H1 (cell line): ENCODE data around the gene RETREG1. TPM values are rescaled to one million over a fixed set of nuclear protein-coding genes. Genes with fewer than 3 reads are reported as not detected.

Source experiments
- CTCF ChIA-PET: fragments of 300-600 bp; sonication (Branson Sonifier 250); formaldehyde crosslinking; loops from one replicate; lab custom pipeline; 2021; ENCODE audit not compliant: partially characterized antibody; lab: Charles Lee
- POLR2A ChIA-PET: fragments of 300-600 bp; sonication (Branson Sonifier 250); formaldehyde crosslinking; loops from one replicate; lab custom pipeline; 2021; ENCODE audit warnings: inconsistent platforms; ENCODE audit not compliant: partially characterized antibody; lab: Charles Lee
- DNase-seq, 2 experiments: peaks; one replicate each; pipeline versions ENCODE4 v3.0.0 to v3.0.0-alpha.2; 2010 to 2022; ENCODE audit warnings: low spot score in 2 of 2, low read depth in 1 of 2, mixed read lengths in 1 of 2
- FAIRE-seq: peaks from 2 replicates; lab custom pipeline; 2011; peaks lifted over from hg19 to GRCh38; lab: Jason Lieb, UNC
- H2AFZ ChIP-seq: 2 replicates; pipeline ENCODE4 v1.8.1; 2012; ENCODE audit warnings: low read length, inconsistent platforms
- H2AK5ac ChIP-seq: 2 replicates; pipeline ENCODE4 v1.6.1; 2013; ENCODE audit warnings: low read depth, low read length
- H2BK120ac ChIP-seq: replicated peaks from 2 replicates; pipeline ENCODE3; 2013; ENCODE audit warnings: low read depth, low read length, inconsistent platforms
- H2BK12ac ChIP-seq: 2 replicates; pipeline ENCODE4 v1.6.1; 2013; ENCODE audit warnings: low read depth, low read length
- H2BK15ac ChIP-seq: 2 replicates; pipeline ENCODE4 v1.6.1; 2013; ENCODE audit warnings: low read length
- H2BK20ac ChIP-seq: 2 replicates; pipeline ENCODE4 v1.6.1; 2013; ENCODE audit warnings: low read length
- H2BK5ac ChIP-seq: 2 replicates; pipeline ENCODE4 v1.6.1; 2013; ENCODE audit warnings: low read depth, low read length
- H3K14ac ChIP-seq: 2 replicates; pipeline ENCODE4 v1.6.1; 2013; ENCODE audit warnings: inconsistent platforms; ENCODE audit not compliant: insufficient read length
- H3K18ac ChIP-seq: 2 replicates; pipeline ENCODE4 v1.6.1; 2013; ENCODE audit warnings: low read length; ENCODE audit errors: extremely low read depth
- H3K23ac ChIP-seq: 2 replicates; pipeline ENCODE4 v1.6.1; 2013; ENCODE audit warnings: inconsistent platforms; ENCODE audit not compliant: insufficient read length
- H3K23me2 ChIP-seq: 2 replicates; pipeline ENCODE4 v1.6.1; 2013; ENCODE audit warnings: low read depth, low read length
- H3K27ac ChIP-seq: 2 replicates; pipeline ENCODE4 v1.6.1; 2011; ENCODE audit warnings: low read depth, low read length, inconsistent platforms
- H3K27me3 ChIP-seq, 4 experiments: replicated peaks in 1 of 4; 1 replicate in 1 of 4; 2 replicates in 3 of 4; pipeline versions ENCODE4 v1.6.1 to v1.8.1; 2011 to 2013; ENCODE audit warnings: low read length in 3 of 4, mild to moderate bottlenecking in 3 of 4, inconsistent platforms in 2 of 4, mixed read lengths in 2 of 4, moderate library complexity in 1 of 4; ENCODE audit not compliant: control insufficient read depth in 3 of 4, insufficient read depth in 3 of 4; ENCODE audit errors: extremely low read depth in 1 of 4
- H3K36me3 ChIP-seq, 4 experiments: 2 replicates each; pipeline versions ENCODE4 v1.6.1 to v1.8.1; 2011 to 2013; ENCODE audit warnings: mild to moderate bottlenecking in 4 of 4, low read length in 3 of 4, moderate library complexity in 2 of 4, control low read depth in 1 of 4, inconsistent platforms in 1 of 4; ENCODE audit not compliant: insufficient read depth in 4 of 4, control insufficient read depth in 2 of 4
- H3K4ac ChIP-seq: replicated peaks from 2 replicates; pipeline ENCODE3; 2013; ENCODE audit warnings: low read length, low read depth, mixed read lengths, inconsistent platforms; ENCODE audit not compliant: insufficient read length
- H3K4me1 ChIP-seq, 4 experiments: replicated peaks in 1 of 4; 1 replicate in 1 of 4; 2 replicates in 3 of 4; pipeline versions ENCODE4 v1.6.1 to v1.8.1; 2011 to 2013; ENCODE audit warnings: low read length in 3 of 4, inconsistent platforms in 2 of 4, mixed read lengths in 1 of 4; ENCODE audit not compliant: insufficient read depth in 4 of 4, control insufficient read depth in 3 of 4
- H3K4me2 ChIP-seq, 2 experiments: 2 replicates each; pipeline versions ENCODE4 v1.6.1 to v1.8.1; 2011 to 2013; ENCODE audit warnings: low read depth in 2 of 2, low read length in 2 of 2, control low read depth in 1 of 2, inconsistent platforms in 1 of 2, mild to moderate bottlenecking in 1 of 2; ENCODE audit not compliant: insufficient read depth in 1 of 2
- H3K4me3 ChIP-seq, 4 experiments: fragments of 200-600, 300-600 bp in 1 of 4; sonication (generic), shearing (Covaris generic), sonication (Bioruptor Twin) in 1 of 4; 2 replicates each; pipeline versions ENCODE4 v1.5.1 to v1.8.1; 2011 to 2016; ENCODE audit warnings: low read length in 4 of 4, low read depth in 3 of 4, control low read depth in 2 of 4, inconsistent platforms in 2 of 4, mild to moderate bottlenecking in 2 of 4, mixed read lengths in 1 of 4, moderate library complexity in 1 of 4; ENCODE audit not compliant: insufficient read depth in 2 of 4; ENCODE audit errors: extremely low read depth in 1 of 4
- H3K56ac ChIP-seq: replicated peaks from 2 replicates; pipeline ENCODE3; 2013; ENCODE audit warnings: low read depth, mild to moderate bottlenecking, mixed read lengths, low read length, inconsistent platforms; ENCODE audit not compliant: insufficient read length
- H3K79me1 ChIP-seq: 2 replicates; pipeline ENCODE4 v1.6.1; 2013; ENCODE audit warnings: low read depth, low read length, control low read depth
- H3K79me2 ChIP-seq, 2 experiments: 2 replicates each; pipeline versions ENCODE4 v1.6.1 to v1.8.1; 2012 to 2013; ENCODE audit warnings: low read length in 2 of 2, mild to moderate bottlenecking in 2 of 2, inconsistent platforms in 1 of 2; ENCODE audit not compliant: insufficient read depth in 2 of 2, control insufficient read depth in 1 of 2
- H3K9ac ChIP-seq, 4 experiments: replicated peaks in 1 of 4; 1 replicate in 1 of 4; 2 replicates in 3 of 4; pipeline versions ENCODE4 v1.6.1 to v1.8.1; 2011 to 2013; ENCODE audit warnings: low read depth in 3 of 4, low read length in 3 of 4, control low read depth in 2 of 4, mild to moderate bottlenecking in 2 of 4, moderate library complexity in 2 of 4, inconsistent platforms in 1 of 4; ENCODE audit errors: extremely low read depth in 1 of 4
- H3K9me3 ChIP-seq, 2 experiments: 2 replicates each; pipeline versions ENCODE4 v1.6.1 to v1.8.1; 2012 to 2013; ENCODE audit warnings: mild to moderate bottlenecking in 2 of 2, moderate library complexity in 2 of 2, control low read depth in 1 of 2, inconsistent platforms in 1 of 2, low read depth in 1 of 2, low read length in 1 of 2, mixed read lengths in 1 of 2; ENCODE audit not compliant: insufficient read depth in 2 of 2
- H4K20me1 ChIP-seq, 2 experiments: replicated peaks in 1 of 2; 2 replicates each; pipeline versions ENCODE3 to v1.8.1; 2011 to 2013; ENCODE audit warnings: inconsistent platforms in 2 of 2, low read length in 2 of 2, mild to moderate bottlenecking in 1 of 2; ENCODE audit not compliant: insufficient read depth in 2 of 2, control insufficient read depth in 1 of 2
- H4K5ac ChIP-seq: 2 replicates; pipeline ENCODE4 v1.6.1; 2013; ENCODE audit warnings: low read length, low read depth, mixed read lengths, inconsistent platforms; ENCODE audit not compliant: insufficient read length
- H4K8ac ChIP-seq: 2 replicates; pipeline ENCODE4 v1.8.0; 2013; ENCODE audit warnings: mild to moderate bottlenecking, moderate library complexity, low read length, inconsistent platforms; ENCODE audit not compliant: insufficient read depth; ENCODE audit errors: extremely low read depth
- H4K91ac ChIP-seq: replicated peaks from 2 replicates; pipeline ENCODE3; 2013; ENCODE audit warnings: low read length, mixed read lengths, inconsistent platforms; ENCODE audit not compliant: insufficient read length
- GABPA ChIP-seq: IDR thresholded peaks from 2 replicates; pipeline ENCODE4 v1.6.1; 2011; ENCODE audit warnings: mild to moderate bottlenecking, low read length, moderate library complexity, borderline replicate concordance; ENCODE audit not compliant: insufficient read depth
- NANOG ChIP-seq: IDR thresholded peaks from 2 replicates; pipeline ENCODE4 v1.6.1; 2011; ENCODE audit warnings: low read length, low read depth, mild to moderate bottlenecking, inconsistent platforms; ENCODE audit not compliant: insufficient read depth, poor library complexity, severe bottlenecking
- TEAD4 ChIP-seq: IDR thresholded peaks from 2 replicates; pipeline ENCODE4 v1.6.1; 2012; ENCODE audit warnings: low read depth, low read length, inconsistent platforms, mixed read lengths
- WGBS, 2 experiments: shearing (Covaris generic) in 1 of 2; methylation state at CpG; one replicate each; pipeline versions ENCODE4 v1.1.6 to v1.1.7; 2013 to 2015; ENCODE audit warnings: low lambda C conversion rate in 2 of 2, mixed read lengths in 2 of 2, inconsistent platforms in 1 of 2, low coverage in 1 of 2, missing lambda C conversion rate in 1 of 2; ENCODE audit not compliant: insufficient replicate concordance in 2 of 2, insufficient coverage in 1 of 2, insufficient read length in 1 of 2; ENCODE audit errors: extremely low coverage in 1 of 2, missing lambda C conversion rate in 1 of 2; 5-methylcytosine and 5-hydroxymethylcytosine counted together
- polyA plus RNA-seq, 7 experiments: library from polyadenylated mRNA; depleted of rRNA in 3 of 7; stranded (reverse) in 5 of 7; unstranded in 2 of 7; fragments of >200 nt in 5 of 7; fragments of 200-250 nt in 2 of 7; gene quantifications; 1 replicate in 5 of 7; 2 replicates in 1 of 7; 4 replicates in 1 of 7; pipeline versions ENCODE4 v1.2.1 to v1.2.3, GENCODE V29; 2011 to 2013; ENCODE audit warnings: missing spikeins in 2 of 7, mixed read lengths in 2 of 7
- total RNA-seq: library from RNA; stranded (reverse); fragmentation: NEBNext Ultra II Directional; extraction: Animal tissue kit (Norgen Biotek cat#: 25700); gene quantifications from 2 replicates; pipeline ENCODE4 v1.2.1, GENCODE V29; 2021

RETREG1 gene
- total and polyA plus RNA-seq, 2 of the 8 experiments (the other 6 are each of a cell fraction or from before 2014, with no cell fraction given) = 0.62 to 1.9 TPM

DNA sequence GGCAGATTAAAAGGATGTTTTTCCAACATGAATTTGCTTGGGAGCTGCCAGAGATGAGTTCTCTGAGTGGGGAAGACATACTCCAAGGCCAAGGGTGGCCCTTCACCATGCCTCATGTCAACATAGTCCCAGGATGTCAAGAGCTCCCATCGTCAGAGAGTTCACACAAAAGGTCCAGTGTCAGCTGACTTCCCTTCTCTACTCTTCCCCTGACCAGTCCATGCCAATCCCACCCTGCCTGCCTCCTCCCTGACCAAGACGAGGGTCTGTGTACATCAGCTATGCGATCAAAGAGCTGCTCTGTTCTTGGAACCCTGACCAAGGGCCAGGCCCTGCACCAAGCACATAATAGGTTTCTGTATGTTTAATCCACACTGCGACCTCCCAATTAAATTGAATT is 80.0 kb downstream of the RETREG1 start:
- Histone ChIP-seq H3K4ac (no peak overlapping the region), H4K8ac (no peak overlapping the region), H3K79me2 (no peaks in the 10 kb centered on the region), H2BK120ac (no peak overlapping the region), H4K5ac (no peak overlapping the region), H3K9me3 (no peaks in the 10 kb centered on the region), H2BK15ac (no peak overlapping the region), H3K14ac (no peak overlapping the region), H3K23ac (no peak overlapping the region), H2AK5ac (no peak overlapping the region), H4K20me1 (no peaks in the 10 kb centered on the region), H3K27ac (no peak overlapping the region), H2BK12ac (no peak overlapping the region), H4K91ac (no peak overlapping the region), H3K4me1 (no peaks in the 10 kb centered on the region), H2BK20ac (no peak overlapping the region), H3K18ac (no peak overlapping the region), H2AFZ (no peak overlapping the region), H3K79me1 (no peaks in the 10 kb centered on the region), H3K27me3 (no peaks in the 10 kb centered on the region), H3K56ac (no peak overlapping the region), H3K4me3 (no peak overlapping the region), H3K36me3 (no peaks in the 10 kb centered on the region), H3K23me2 (no peaks in the 10 kb centered on the region; the same call in 1 of the 2 replicates), H3K4me2 (no peak overlapping the region), H3K9ac (no peak overlapping the region), H2BK5ac (no peak overlapping the region)
- WGBS, 2 experiments = 93% methylated on average over 4 of the region's 4 CpGs; no CpG with 5 or more reads in 1 of the 2 experiments
- FAIRE-seq (no peak), DNase-seq (no peak)
- CTCF ChIA-PET = interaction anchor here (1.2 to 8.0 kb wide), 5 partner anchors 9 to 49 kb away, joined by 6 to 72 read pairs (median 7); no protein-coding TSS in a partner anchor
- POLR2A ChIA-PET = no interaction called here
- TF ChIP-seq GABPA (no peak), NANOG (no peak), TEAD4 (no peak)
